Mesenteric fat pad (tissue), 1 donor: ENCODE results near the gene B9D1. TPM values are rescaled to one million over a fixed set of nuclear protein-coding genes. Genes with fewer than 3 reads are reported as not detected.

ENCODE experiments used
- DNase-seq: peaks from one replicate; pipeline ENCODE4 v3.0.0-alpha.2; 2020; ENCODE audit warnings: low spot score
- microRNA-seq: library from miRNA; unstranded; fragments of <30 nt; microRNA quantifications from one replicate; pipeline ENCODE4 v1.2.0, GENCODE V29; 2020; ENCODE audit warnings: borderline number of aligned reads
- total RNA-seq: library from RNA; stranded (reverse); fragmentation: NEBNext Ultra II Directional; extraction: Animal tissue kit (Norgen Biotek cat#: 25700); gene quantifications from one replicate; pipeline ENCODE4 v1.2.1, GENCODE V29; 2021
- donor health status: DM: yes; HTN: yes; CAD: no.

B9D1 gene
- total RNA-seq, 1 donor from 2014 or later: 7.5 TPM

DNA sequence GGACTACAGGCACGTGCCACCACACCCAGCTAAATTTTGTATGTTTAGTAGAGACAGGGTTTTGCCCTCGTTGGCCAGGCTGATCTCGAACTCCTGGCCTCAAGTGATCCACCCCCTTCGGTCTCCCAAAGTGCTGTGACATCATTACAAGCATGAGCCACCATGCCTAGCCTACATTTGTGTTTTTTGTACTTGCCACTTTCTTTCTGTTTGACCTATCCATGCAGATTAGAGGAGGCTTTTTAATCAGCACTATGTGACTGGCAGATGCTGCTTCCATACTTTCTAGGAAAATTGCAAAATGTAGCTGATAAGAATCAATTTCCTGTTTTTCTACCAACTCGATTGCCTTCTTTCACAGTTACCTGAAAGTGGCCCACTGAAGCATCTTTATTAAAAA lies 57.3 kb downstream of the B9D1 start:
- DNase-seq: no peak

GRCh38 chr17:19304751-19305150 lies 57.8 kb downstream of the B9D1 start:
- no peak for DNase-seq

GRCh38 chr17:19304209-19304608 lies 58.3 kb downstream of the B9D1 start:
- no peak for DNase-seq

DNA sequence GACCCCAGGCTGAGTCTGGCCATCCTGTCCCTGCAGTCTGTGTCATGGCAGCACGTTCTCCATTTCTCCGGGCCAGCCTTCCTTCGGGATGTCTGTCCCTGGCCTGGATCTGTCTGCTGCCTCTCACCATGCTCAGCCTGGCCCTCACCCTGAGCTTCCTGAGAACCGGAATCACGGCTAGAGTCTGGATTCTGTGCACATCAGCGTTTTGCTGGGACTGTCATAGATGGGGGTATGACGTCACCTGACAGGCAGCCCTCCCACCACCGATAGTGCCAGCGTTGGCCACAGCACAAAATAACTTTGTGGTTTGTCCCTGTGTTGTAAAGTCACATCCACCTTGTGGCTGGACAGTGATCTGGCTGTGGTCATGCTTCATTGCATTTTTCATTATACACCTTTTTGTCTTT lies 59.2 kb downstream of the B9D1 start:
- no peak for DNase-seq

DNA sequence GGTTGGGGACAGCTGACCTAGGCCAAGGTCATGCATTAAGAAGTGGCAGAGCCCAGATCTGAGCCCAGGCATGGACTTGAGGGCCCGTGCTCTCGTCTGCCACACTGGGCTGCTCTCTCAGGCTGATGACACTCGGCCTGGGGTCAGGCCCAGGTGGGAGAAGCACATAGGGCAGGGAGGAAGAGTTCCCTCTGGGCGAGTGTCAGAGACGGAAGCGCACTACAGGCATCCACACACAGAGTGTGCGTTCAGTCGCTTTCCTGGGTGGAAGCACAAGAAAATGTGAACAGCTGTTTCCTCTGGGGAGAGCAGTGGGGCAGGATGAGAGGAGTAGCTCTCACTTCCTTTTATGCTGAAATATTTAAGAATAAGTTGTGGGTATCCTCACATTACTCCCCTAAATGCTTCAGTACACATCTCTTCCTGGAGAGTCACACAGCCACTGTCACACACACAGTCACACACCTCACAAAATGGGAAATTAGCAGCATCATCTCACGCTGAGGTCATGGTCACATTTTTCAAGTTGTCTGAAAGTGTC lies 59.7 kb downstream of the B9D1 start:
- no peak for DNase-seq

- no peak for DNase-seq
These were observed 60.5 kb downstream of the B9D1 start for GRCh38 chr17:19301973-19302372.

DNA sequence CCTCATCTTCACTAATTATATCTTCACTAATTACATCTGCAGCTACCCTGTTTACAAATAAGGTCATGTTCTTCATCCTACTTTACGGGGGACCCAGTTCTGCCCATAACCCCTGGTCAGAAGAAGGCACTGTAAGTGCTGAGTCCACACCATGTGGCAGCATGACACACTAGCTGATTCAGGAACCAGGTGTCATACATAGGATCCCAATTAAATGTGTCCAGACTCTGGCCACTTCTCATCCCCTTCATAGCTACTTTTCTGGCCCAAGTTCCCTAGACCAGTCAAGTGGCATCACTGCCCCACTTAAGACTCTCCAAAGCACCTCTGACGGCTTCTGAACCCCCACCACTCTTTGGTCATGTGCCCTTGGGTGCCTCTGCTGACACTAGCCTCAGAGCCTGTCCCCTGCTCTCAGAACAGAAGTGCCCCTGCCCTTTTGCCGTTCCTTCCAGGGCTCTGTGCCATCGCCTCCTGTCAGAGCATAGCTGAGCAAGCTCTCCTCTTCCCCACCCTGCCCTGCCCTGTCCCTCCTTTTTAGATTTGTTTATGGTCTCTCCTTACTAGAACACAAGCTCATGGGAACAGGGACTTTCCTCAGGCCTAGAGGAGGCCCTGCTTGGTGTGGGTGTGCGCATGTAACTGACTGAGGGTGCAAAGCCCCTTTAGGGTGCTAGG lies 61.1 kb downstream of the B9D1 start:
- DNase-seq: no peak

- DNase-seq: no peak
These were observed 62.7 kb downstream of the B9D1 start for GRCh38 chr17:19299866-19300265.

DNA sequence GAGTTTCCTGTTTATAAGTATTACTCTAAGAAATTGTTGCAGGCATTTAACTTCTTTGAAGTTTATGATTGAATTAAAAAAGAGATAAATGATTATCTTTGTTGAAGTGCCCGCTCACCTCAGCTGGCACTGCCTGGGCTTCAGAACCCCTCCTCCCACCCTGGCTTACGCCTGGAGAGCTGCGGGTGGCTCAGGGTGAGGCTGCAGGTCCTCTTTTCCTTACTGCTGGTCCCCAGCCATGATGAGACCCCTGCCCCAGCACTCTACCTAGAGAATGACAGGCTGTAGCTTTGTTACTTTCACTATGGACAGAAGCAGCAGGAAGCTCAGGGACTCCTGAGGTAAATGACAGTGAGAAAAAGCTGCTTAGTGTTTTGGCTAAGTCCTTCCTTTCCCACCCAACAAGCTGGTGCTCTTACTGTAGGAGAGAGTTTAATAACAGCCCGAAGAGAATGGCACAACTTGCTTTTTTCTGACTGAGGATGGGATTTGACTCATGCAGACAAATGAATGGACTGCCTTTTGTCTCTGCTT lies 63.2 kb downstream of the B9D1 start:
- no peak for DNase-seq

GRCh38 chr17:19298569-19299213 lies 63.8 kb downstream of the B9D1 start:
- no peak for DNase-seq

DNA sequence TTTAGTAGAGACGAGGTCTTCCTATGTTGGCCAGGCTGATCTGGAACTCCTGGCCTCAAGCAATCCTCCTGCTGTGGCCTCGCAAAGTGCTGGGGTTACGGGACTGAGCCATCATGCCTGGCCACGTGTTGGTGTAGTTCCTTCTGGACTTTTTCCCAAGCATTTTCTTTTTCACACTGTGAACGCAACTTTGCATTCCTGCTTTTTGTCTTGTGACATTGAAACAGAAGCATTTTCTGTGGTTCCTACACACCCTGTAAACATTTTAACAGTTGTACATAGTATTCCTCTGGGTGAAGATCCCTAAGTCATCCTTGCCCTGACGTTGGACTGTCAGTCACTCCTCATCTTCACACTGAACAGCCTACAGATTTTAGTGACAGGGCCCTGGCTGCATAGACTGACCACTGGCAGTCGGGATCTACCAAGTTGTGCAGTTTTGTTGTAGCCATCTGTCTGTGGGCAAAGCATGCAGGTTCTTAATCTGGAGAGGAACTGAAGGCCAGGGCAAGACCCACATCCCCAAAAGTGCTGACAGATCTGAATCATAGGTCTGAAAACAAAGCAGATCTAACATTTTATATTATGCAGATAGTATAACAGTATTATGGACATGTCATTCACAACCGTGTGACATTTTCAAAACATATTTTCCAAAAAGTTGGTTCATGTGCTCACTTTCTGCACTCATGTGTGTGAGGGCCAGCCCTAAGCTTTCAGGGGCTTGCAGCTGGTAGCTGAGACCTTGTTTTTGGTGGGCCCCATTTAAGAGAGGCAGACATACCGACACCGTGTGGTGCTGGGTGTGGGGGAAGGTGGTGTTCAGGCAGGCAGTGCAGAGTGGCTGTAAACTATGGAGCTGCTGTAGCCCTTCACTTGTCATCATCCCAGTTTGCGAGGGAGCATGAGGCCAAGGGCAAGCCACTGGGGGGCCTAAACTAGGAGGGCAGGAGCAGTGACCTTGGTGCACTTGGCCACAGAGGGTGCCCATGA lies 65.4 kb downstream of the B9D1 start:
- DNase-seq: no peak

DNA sequence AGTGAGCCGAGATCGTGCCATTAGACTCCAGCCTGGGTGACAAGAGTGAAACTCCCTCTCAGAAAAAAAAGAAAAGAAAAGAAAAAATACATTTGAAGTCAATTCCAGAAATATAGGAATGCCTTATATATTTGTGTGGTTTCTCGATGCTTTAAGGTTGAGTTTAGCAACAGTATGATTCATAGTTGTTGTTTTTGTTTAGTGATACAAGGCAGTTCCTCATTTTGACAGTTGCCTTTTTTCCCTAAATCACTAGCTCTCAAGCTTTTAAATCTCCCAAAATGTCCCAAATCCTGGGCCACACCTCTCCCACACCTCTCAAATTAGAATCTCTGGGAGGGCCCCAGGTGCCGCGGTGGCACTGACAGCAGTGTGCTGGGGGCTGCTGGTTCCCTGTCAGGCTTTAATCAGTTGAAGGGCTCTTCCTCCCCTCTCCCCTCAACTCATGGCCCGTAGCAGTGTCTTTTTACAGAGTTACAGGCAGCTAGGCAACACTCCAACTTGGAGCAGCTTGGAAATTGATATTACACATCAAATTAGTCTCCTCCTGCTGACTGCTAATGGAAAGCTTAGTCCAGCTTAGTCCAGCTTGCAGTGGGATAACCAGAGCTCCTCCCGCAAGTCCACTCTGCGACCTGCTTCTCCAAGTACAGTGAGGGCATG lies 66.9 kb downstream of the B9D1 start:
- no peak for DNase-seq

- DNase-seq: no peak
These were observed 68.1 kb downstream of the B9D1 start for GRCh38 chr17:19294443-19294842.

Small RNA genes lying within 50 kb of the gene (microRNA-seq; reads per million reads assigned to microRNA genes)
- 152 reads per million, percentile 52 among the genes with 10 or more reads in this experiment for gene MIR1180

Other genes with a start within 250 kb of the B9D1 start
- 5.4 TPM for gene GRAPL, start 235.1 kb downstream of the B9D1 start, total RNA-seq
- 45.1 TPM for gene EPN2, start 125.4 kb downstream of the B9D1 start, total RNA-seq
- 27.2 TPM for gene MAPK7, start 15.8 kb upstream of the B9D1 start, total RNA-seq
- 96.7 TPM for gene MFAP4, start 24.5 kb upstream of the B9D1 start, total RNA-seq
- gene RNF112, start 48.5 kb upstream of the B9D1 start, total RNA-seq: 3.9 TPM
- 7.0 TPM for gene SLC47A1, start 171.1 kb upstream of the B9D1 start, total RNA-seq